Trophoblast cell (in vitro differentiated cells and primary cell): Measurements from ENCODE around the gene CTBP2.

Experiments used
- DNase-seq, 2 donors: peaks; one replicate each; pipeline ENCODE4 v3.0.0-alpha.2; 2016
- H2AFZ ChIP-seq: 2 replicates; pipeline ENCODE4 v1.6.1; 2013; ENCODE audit warnings: low read length, moderate library complexity, mild to moderate bottlenecking; ENCODE audit not compliant: insufficient read depth, poor library complexity
- H2AK5ac ChIP-seq: 2 replicates; pipeline ENCODE4 v1.6.1; 2013; ENCODE audit warnings: mild to moderate bottlenecking, low read length
- H2BK120ac ChIP-seq: 2 replicates; pipeline ENCODE4 v1.6.1; 2013; ENCODE audit warnings: low read length, mild to moderate bottlenecking, moderate library complexity; ENCODE audit not compliant: insufficient read depth, poor library complexity
- H2BK12ac ChIP-seq: 2 replicates; pipeline ENCODE4 v1.6.1; 2013; ENCODE audit warnings: mild to moderate bottlenecking, low read length, moderate library complexity
- H2BK5ac ChIP-seq: 2 replicates; pipeline ENCODE4 v1.6.1; 2013; ENCODE audit warnings: low read length, low read depth, moderate library complexity, mild to moderate bottlenecking; ENCODE audit not compliant: poor library complexity
- H3K14ac ChIP-seq: 2 replicates; pipeline ENCODE4 v1.6.1; 2013; ENCODE audit warnings: mild to moderate bottlenecking, low read length
- H3K18ac ChIP-seq: 2 replicates; pipeline ENCODE4 v1.6.1; 2013; ENCODE audit warnings: mild to moderate bottlenecking, low read length
- H3K23ac ChIP-seq: 2 replicates; pipeline ENCODE4 v1.6.1; 2013; ENCODE audit warnings: low read length
- H3K27ac ChIP-seq: 2 replicates; pipeline ENCODE4 v1.5.1; 2013; ENCODE audit warnings: low read depth, mild to moderate bottlenecking, inconsistent platforms, low read length, moderate library complexity
- H3K27me3 ChIP-seq: 2 replicates; pipeline ENCODE4 v1.6.1; 2013; ENCODE audit warnings: inconsistent platforms, mild to moderate bottlenecking, low read length, moderate library complexity; ENCODE audit not compliant: insufficient read depth
- H3K36me3 ChIP-seq, 2 experiments: 1 replicate in 1 of 2; 2 replicates in 1 of 2; pipeline ENCODE4 v1.6.1; 2013; ENCODE audit warnings: low read length in 2 of 2, mild to moderate bottlenecking in 2 of 2, moderate library complexity in 1 of 2; ENCODE audit not compliant: insufficient read depth in 2 of 2, control insufficient read depth in 1 of 2
- H3K4ac ChIP-seq: 2 replicates; pipeline ENCODE4 v1.6.1; 2013; ENCODE audit warnings: low read depth, mild to moderate bottlenecking, low read length, moderate library complexity
- H3K4me1 ChIP-seq, 2 experiments: 1 replicate in 1 of 2; 2 replicates in 1 of 2; pipeline ENCODE4 v1.6.1; 2013; ENCODE audit warnings: low read length in 2 of 2, mild to moderate bottlenecking in 2 of 2, moderate library complexity in 1 of 2; ENCODE audit not compliant: insufficient read depth in 2 of 2, control insufficient read depth in 1 of 2
- H3K4me2 ChIP-seq: 2 replicates; pipeline ENCODE4 v1.6.1; 2013; ENCODE audit warnings: inconsistent platforms, mild to moderate bottlenecking, low read length, moderate library complexity
- H3K4me3 ChIP-seq: 2 replicates; pipeline ENCODE4 v1.5.1; 2013; ENCODE audit warnings: mild to moderate bottlenecking, low read depth, low read length, inconsistent platforms
- H3K79me1 ChIP-seq: one replicate; pipeline ENCODE4 v1.6.1; 2013; ENCODE audit warnings: low read length
- H3K79me2 ChIP-seq: 2 replicates; pipeline ENCODE4 v1.6.1; 2013; ENCODE audit warnings: low read length, mild to moderate bottlenecking; ENCODE audit not compliant: control insufficient read depth, insufficient read depth, poor library complexity
- H3K9ac ChIP-seq: 2 replicates; pipeline ENCODE4 v1.6.1; 2013; ENCODE audit warnings: mild to moderate bottlenecking, low read length
- H3K9me3 ChIP-seq: 2 replicates; pipeline ENCODE4 v1.6.1; 2013; ENCODE audit warnings: low read depth, mild to moderate bottlenecking, control low read depth, inconsistent platforms, low read length; ENCODE audit not compliant: insufficient read depth
- H4K12ac ChIP-seq: 2 replicates; pipeline ENCODE4 v1.6.1; 2013; ENCODE audit warnings: low read depth, mild to moderate bottlenecking, low read length, moderate library complexity
- H4K8ac ChIP-seq: 2 replicates; pipeline ENCODE4 v1.6.1; 2013; ENCODE audit warnings: low read depth, mild to moderate bottlenecking, low read length, moderate library complexity
- H4K91ac ChIP-seq: one replicate; pipeline ENCODE4 v1.6.1; 2013; ENCODE audit warnings: low read depth, mild to moderate bottlenecking, low read length, moderate library complexity
- WGBS: extraction: QIAGEN DNeasy Blood & Tissue Kit; methylation state at CpG from one replicate; pipeline ENCODE4 v1.1.7; 2013; ENCODE audit warnings: missing lambda C conversion rate; ENCODE audit not compliant: insufficient read length, insufficient coverage; ENCODE audit errors: extremely low coverage; 5-methylcytosine and 5-hydroxymethylcytosine counted together

Gene CTBP2

DNA sequence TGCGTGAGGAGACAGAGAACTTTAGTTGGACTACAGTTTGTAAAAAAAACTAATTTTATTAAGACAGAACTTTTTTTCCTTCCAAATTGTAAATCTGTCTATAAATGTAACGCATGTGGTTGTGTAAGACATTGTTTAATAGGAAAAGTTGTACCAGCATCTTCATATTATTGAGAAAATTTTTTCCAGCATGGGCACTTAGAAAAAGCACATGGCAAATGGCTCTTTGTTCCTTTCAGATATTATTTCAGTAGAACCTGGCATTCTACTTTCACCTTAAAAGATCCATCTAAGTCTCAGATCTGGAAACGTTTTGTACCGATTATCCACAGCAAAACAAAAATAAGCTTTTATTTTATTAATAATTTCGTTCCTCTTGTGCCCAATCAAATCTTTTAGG is 175.2 kb downstream of the CTBP2 start:
- Histone ChIP-seq H3K4me2 (no peak overlapping the region), H3K18ac (no peak overlapping the region), H4K91ac (no peak overlapping the region), H4K12ac (no peak overlapping the region), H2BK5ac (no peak overlapping the region), H4K8ac (no peak overlapping the region), H3K4ac (no peak overlapping the region), H3K36me3 (peaks cover 17 to 30% of the 10 kb centered on the region in 2 experiments), H3K9me3 (no peaks in the 10 kb centered on the region), H3K9ac (no peak overlapping the region), H3K79me1 (no peaks in the 10 kb centered on the region), H2BK12ac (no peak overlapping the region), H3K79me2 (no peaks in the 10 kb centered on the region), H3K27ac (no peak overlapping the region), H2AFZ (no peak overlapping the region), H3K14ac (no peak overlapping the region), H3K4me1 (no peaks in the 10 kb centered on the region), H3K4me3 (no peak overlapping the region), H3K27me3 (no peaks in the 10 kb centered on the region), H2BK120ac (no peak overlapping the region), H3K23ac (no peak overlapping the region), H2AK5ac (no peak overlapping the region)
- no CpG with 5 or more reads among the region's 5 CpGs for WGBS
- no peak for DNase-seq

DNA sequence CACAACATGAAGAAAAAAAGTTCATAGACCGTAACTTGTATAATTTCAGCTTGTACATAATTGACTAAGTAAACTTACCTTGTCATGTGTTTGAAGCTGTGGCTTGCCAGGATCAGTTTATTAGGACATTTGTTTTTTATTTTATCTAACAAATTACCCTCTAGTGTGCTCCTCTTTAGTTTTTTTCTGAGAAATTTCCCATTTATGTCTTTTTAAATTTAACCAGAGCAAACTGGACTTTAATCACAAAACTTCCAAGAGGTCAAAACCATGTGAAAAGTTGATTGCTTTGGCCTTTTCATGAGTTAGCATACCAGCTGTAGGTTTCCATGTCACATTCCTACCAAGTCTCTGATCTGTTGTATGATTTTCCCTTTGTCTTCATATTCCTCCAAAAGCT is 176.0 kb downstream of the CTBP2 start:
- H3K9me3 ChIP-seq: no peaks in the 10 kb centered on the region
- H3K4me3 ChIP-seq: no peak overlapping the region
- WGBS: no CpG with 5 or more reads among the region's 1 CpG
- H3K4me1 ChIP-seq: no peaks in the 10 kb centered on the region
- no peak overlapping the region for H4K91ac ChIP-seq
- DNase-seq: no peak
- no peak overlapping the region for H4K12ac ChIP-seq
- no peak overlapping the region for H2AK5ac ChIP-seq
- H4K8ac ChIP-seq: no peak overlapping the region
- no peak overlapping the region for H2BK120ac ChIP-seq
- no peak overlapping the region for H2AFZ ChIP-seq
- H2BK5ac ChIP-seq: no peak overlapping the region
- no peak overlapping the region for H3K27ac ChIP-seq
- no peak overlapping the region for H3K14ac ChIP-seq
- H3K4ac ChIP-seq: no peak overlapping the region
- H3K27me3 ChIP-seq: no peaks in the 10 kb centered on the region
- no peaks in the 10 kb centered on the region for H3K79me1 ChIP-seq
- no peak overlapping the region for H3K23ac ChIP-seq
- H3K18ac ChIP-seq: no peak overlapping the region
- no peak overlapping the region for H3K9ac ChIP-seq
- H2BK12ac ChIP-seq: no peak overlapping the region
- no peak overlapping the region for H3K4me2 ChIP-seq
- peaks cover 10 to 25% of the 10 kb centered on the region in 2 experiments for H3K36me3 ChIP-seq
- no peaks in the 10 kb centered on the region for H3K79me2 ChIP-seq

DNA sequence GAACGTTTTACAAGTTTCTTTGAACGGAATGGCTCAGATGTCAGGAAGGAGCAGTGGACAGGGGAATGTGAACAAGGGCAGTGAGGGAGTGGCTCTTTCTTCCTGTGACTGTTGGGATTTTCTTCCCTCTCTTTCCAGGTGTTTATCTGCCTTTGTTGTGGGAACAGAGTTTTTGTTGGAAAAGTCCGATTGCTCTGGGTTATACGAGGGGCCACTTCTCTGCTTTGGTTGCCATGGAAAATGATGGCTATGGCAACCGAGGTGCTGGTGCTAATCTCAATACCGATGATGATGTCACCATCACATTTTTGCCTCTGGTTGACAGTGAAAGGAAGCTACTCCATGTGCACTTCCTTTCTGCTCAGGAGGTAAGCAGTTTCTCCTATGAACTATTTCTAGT is 177.0 kb downstream of the CTBP2 start:
- Histone ChIP-seq H3K4me3 (no peak overlapping the region), H3K23ac (no peak overlapping the region), H3K4ac (no peak overlapping the region), H3K9ac (no peak overlapping the region), H3K9me3 (no peaks in the 10 kb centered on the region), H2BK12ac (no peak overlapping the region), H2BK5ac (no peak overlapping the region), H3K27me3 (no peaks in the 10 kb centered on the region), H3K14ac (no peak overlapping the region), H4K8ac (no peak overlapping the region), H3K4me2 (no peak overlapping the region), H3K4me1 (no peaks in the 10 kb centered on the region), H4K91ac (no peak overlapping the region), H3K79me2 (no peaks in the 10 kb centered on the region), H3K79me1 (no peaks in the 10 kb centered on the region), H2BK120ac (no peak overlapping the region), H3K36me3 (peaks cover 10 to 23% of the 10 kb centered on the region in 2 experiments), H2AK5ac (no peak overlapping the region), H3K18ac (no peak overlapping the region), H3K27ac (no peak overlapping the region), H4K12ac (no peak overlapping the region), H2AFZ (no peak overlapping the region)
- WGBS: no CpG with 5 or more reads among the region's 6 CpGs
- DNase-seq: peak; percentile 33 to 68

DNA sequence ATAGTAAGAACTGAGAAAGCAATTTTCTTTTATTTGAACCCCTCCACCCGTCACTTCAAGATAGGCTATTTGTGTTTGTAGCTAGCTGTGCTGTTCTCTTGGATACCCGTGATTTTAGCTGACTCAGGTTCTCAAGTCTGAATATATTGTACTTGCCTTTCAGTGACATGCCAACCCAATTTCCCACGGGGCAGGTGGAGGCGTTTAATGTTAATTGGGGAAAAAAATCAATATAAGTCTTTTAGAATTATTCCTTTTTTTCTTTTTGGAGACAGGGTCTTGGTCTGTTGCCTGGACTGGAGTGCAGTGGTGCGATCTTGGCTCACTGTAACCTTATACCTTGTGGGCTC is 182.0 kb downstream of the CTBP2 start:
- Histone ChIP-seq H2AK5ac (no peak overlapping the region), H3K4me2 (no peak overlapping the region), H4K8ac (no peak overlapping the region), H3K4me3 (no peak overlapping the region), H3K79me2 (peaks cover 2% of the 10 kb centered on the region), H3K79me1 (no peaks in the 10 kb centered on the region), H3K27me3 (no peaks in the 10 kb centered on the region), H2AFZ (no peak overlapping the region), H3K4ac (no peak overlapping the region), H3K14ac (no peak overlapping the region), H2BK12ac (no peak overlapping the region), H3K9ac (no peak overlapping the region), H2BK120ac (no peak overlapping the region), H3K36me3 (peaks cover 9 to 18% of the 10 kb centered on the region in 2 experiments), H4K12ac (no peak overlapping the region), H2BK5ac (no peak overlapping the region), H3K9me3 (no peaks in the 10 kb centered on the region), H3K18ac (no peak overlapping the region), H3K27ac (no peak overlapping the region), H4K91ac (no peak overlapping the region), H3K4me1 (no peaks in the 10 kb centered on the region), H3K23ac (no peak overlapping the region)
- DNase-seq: no peak
- no CpG with 5 or more reads among the region's 5 CpGs for WGBS
